Mesenchymal stem cell (in vitro differentiated cells and primary cell): ENCODE measurements around the gene MAGEB3. TPM values are rescaled to one million over a fixed set of nuclear protein-coding genes. Genes with fewer than 3 reads are reported as not detected.

ENCODE experiments used
- DNase-seq: peaks from one replicate; pipeline ENCODE4 v3.0.0-alpha.2; 2013
- H2AFZ ChIP-seq: one replicate; pipeline ENCODE4 v1.6.1; 2013; ENCODE audit warnings: low read depth, mild to moderate bottlenecking, control low read depth, inconsistent platforms, low read length, moderate library complexity
- H2AK5ac ChIP-seq: 2 replicates; pipeline ENCODE4 v1.6.1; 2013; ENCODE audit warnings: low read length, moderate library complexity, mild to moderate bottlenecking, inconsistent platforms; ENCODE audit not compliant: severe bottlenecking
- H2BK120ac ChIP-seq: one replicate; pipeline ENCODE4 v1.6.1; 2013; ENCODE audit warnings: low read depth, mild to moderate bottlenecking, inconsistent platforms, low read length, moderate library complexity
- H2BK12ac ChIP-seq, 2 experiments: one replicate each; pipeline ENCODE4 v1.6.1; 2013; ENCODE audit warnings: inconsistent platforms in 2 of 2, low read length in 2 of 2, mild to moderate bottlenecking in 2 of 2, moderate library complexity in 2 of 2, control low read depth in 1 of 2
- H2BK15ac ChIP-seq: one replicate; pipeline ENCODE4 v1.6.1; 2013; ENCODE audit warnings: mild to moderate bottlenecking, low read depth, inconsistent platforms; ENCODE audit not compliant: poor library complexity, severe bottlenecking
- H2BK5ac ChIP-seq: 2 replicates; pipeline ENCODE4 v1.6.1; 2013; ENCODE audit warnings: low read depth, mild to moderate bottlenecking, low read length, control low read depth, inconsistent platforms; ENCODE audit not compliant: poor library complexity, severe bottlenecking
- H3K14ac ChIP-seq, 2 experiments: one replicate each; pipeline ENCODE4 v1.6.1; 2013; ENCODE audit warnings: inconsistent platforms in 2 of 2, low read length in 2 of 2, control low read depth in 1 of 2, mild to moderate bottlenecking in 1 of 2, moderate library complexity in 1 of 2
- H3K18ac ChIP-seq, 2 experiments: one replicate each; pipeline ENCODE4 v1.6.1; 2013; ENCODE audit warnings: inconsistent platforms in 2 of 2, low read length in 2 of 2, control low read depth in 1 of 2, low read depth in 1 of 2, mild to moderate bottlenecking in 1 of 2
- H3K23ac ChIP-seq, 2 experiments: one replicate each; pipeline ENCODE4 v1.6.1; 2013; ENCODE audit warnings: inconsistent platforms in 2 of 2, low read length in 2 of 2, mild to moderate bottlenecking in 2 of 2, moderate library complexity in 2 of 2, control low read depth in 1 of 2
- H3K27ac ChIP-seq: 2 replicates; pipeline ENCODE4 v1.5.1; 2013; ENCODE audit warnings: mild to moderate bottlenecking, moderate library complexity, low read length, control low read depth, inconsistent platforms; ENCODE audit not compliant: poor library complexity, severe bottlenecking
- H3K27me3 ChIP-seq, 2 experiments: 2 replicates each; pipeline versions ENCODE4 v1.6.1 to v1.7.0; 2013; ENCODE audit warnings: low read length in 2 of 2, mild to moderate bottlenecking in 2 of 2, moderate library complexity in 2 of 2, control low read depth in 1 of 2, inconsistent platforms in 1 of 2; ENCODE audit not compliant: control insufficient read depth in 1 of 2, insufficient read depth in 1 of 2
- H3K36me3 ChIP-seq, 2 experiments: 2 replicates each; pipeline versions ENCODE4 v1.6.1 to v1.7.0; 2013; ENCODE audit warnings: low read length in 2 of 2, control low read depth in 1 of 2, inconsistent platforms in 1 of 2, low read depth in 1 of 2, mild to moderate bottlenecking in 1 of 2; ENCODE audit not compliant: insufficient read depth in 2 of 2, control insufficient read depth in 1 of 2
- H3K4ac ChIP-seq, 2 experiments: one replicate each; pipeline ENCODE4 v1.6.1; 2013; ENCODE audit warnings: inconsistent platforms in 2 of 2, low read length in 2 of 2, mild to moderate bottlenecking in 2 of 2, moderate library complexity in 2 of 2, control low read depth in 1 of 2, low read depth in 1 of 2
- H3K4me1 ChIP-seq: 2 replicates; pipeline ENCODE4 v1.6.1; 2013; ENCODE audit warnings: low read depth, low read length, control low read depth; ENCODE audit not compliant: control insufficient read depth, insufficient read depth
- H3K4me2 ChIP-seq: 2 replicates; pipeline ENCODE4 v1.6.1; 2013; ENCODE audit warnings: low read length, mild to moderate bottlenecking, inconsistent platforms; ENCODE audit not compliant: poor library complexity, severe bottlenecking
- H3K4me3 ChIP-seq, 2 experiments: 2 replicates each; pipeline versions ENCODE4 v1.5.1 to v1.7.0; 2013; ENCODE audit warnings: low read length in 2 of 2, mild to moderate bottlenecking in 2 of 2, control low read depth in 1 of 2, low read depth in 1 of 2; ENCODE audit not compliant: insufficient read depth in 1 of 2
- H3K79me1 ChIP-seq: replicated peaks from 2 replicates; pipeline ENCODE4 v1.6.1; 2013; ENCODE audit warnings: mild to moderate bottlenecking, control low read depth, low read length, inconsistent platforms; ENCODE audit not compliant: poor library complexity, severe bottlenecking
- H3K9ac ChIP-seq: 2 replicates; pipeline ENCODE4 v1.7.0; 2013; ENCODE audit warnings: mild to moderate bottlenecking, low read length, moderate library complexity
- H3K9me3 ChIP-seq: 2 replicates; pipeline ENCODE4 v1.7.0; 2013; ENCODE audit warnings: mild to moderate bottlenecking, low read length; ENCODE audit not compliant: control insufficient read depth
- H4K8ac ChIP-seq: one replicate; pipeline ENCODE4 v1.6.1; 2013; ENCODE audit warnings: inconsistent platforms, mild to moderate bottlenecking, low read length, moderate library complexity
- H4K91ac ChIP-seq: one replicate; pipeline ENCODE4 v1.6.1; 2013; ENCODE audit warnings: mild to moderate bottlenecking, low read length, inconsistent platforms
- WGBS: methylation state at CpG from one replicate; pipeline ENCODE4 v1.1.7; 2013; ENCODE audit warnings: mixed read lengths; 5-methylcytosine and 5-hydroxymethylcytosine counted together
- polyA plus RNA-seq, 2 experiments: library from polyadenylated mRNA; stranded (reverse); fragments of 200-250 nt; gene quantifications; one replicate each; pipeline ENCODE4 v1.2.3, GENCODE V29; 2013

The MAGEB3 gene
- not detected for polyA plus RNA-seq (2013, experiment 1 of 2)
- polyA plus RNA-seq (2013, experiment 2 of 2) = not detected

- H2BK12ac ChIP-seq = no peak within 1 kb of the TSS
- no peak within 1 kb of the TSS for H3K18ac ChIP-seq
- no peak within 1 kb of the TSS for H2BK15ac ChIP-seq
- H3K27ac ChIP-seq = no peak within 1 kb of the TSS
- no peaks in the 10 kb centered on the region for H3K79me1 ChIP-seq
- no peak for DNase-seq
- H2AK5ac ChIP-seq = no peak within 1 kb of the TSS
- H2AFZ ChIP-seq = no peak within 1 kb of the TSS
- WGBS = 40% methylated on average over 2 of the region's 4 CpGs
- H2BK120ac ChIP-seq = no peak within 1 kb of the TSS
- H3K4ac ChIP-seq = no peak within 1 kb of the TSS
- H3K27me3 ChIP-seq = peaks cover 0 to 27% of the 10 kb centered on the region in 2 experiments
- H3K9me3 ChIP-seq = no peaks in the 10 kb centered on the region
- H2BK5ac ChIP-seq = no peak within 1 kb of the TSS
- no peaks in the 10 kb centered on the region for H3K4me1 ChIP-seq
- H3K14ac ChIP-seq = no peak within 1 kb of the TSS
- H4K8ac ChIP-seq = no peak within 1 kb of the TSS
- no peaks in the 10 kb centered on the region for H3K36me3 ChIP-seq
- no peak within 1 kb of the TSS for H3K4me3 ChIP-seq
- no peak within 1 kb of the TSS for H3K9ac ChIP-seq
- H3K23ac ChIP-seq = no peak within 1 kb of the TSS
- no peak within 1 kb of the TSS for H3K4me2 ChIP-seq
- no peak within 1 kb of the TSS for H4K91ac ChIP-seq
Observed at GRCh38 chrX:30230395-30230794, at the start of gene MAGEB3. Gene MAGEB3, plus strand, starts transcription at chrX:30230657. Its CDS starts 5,268 bp downstream, at chrX:30235925.

DNA sequence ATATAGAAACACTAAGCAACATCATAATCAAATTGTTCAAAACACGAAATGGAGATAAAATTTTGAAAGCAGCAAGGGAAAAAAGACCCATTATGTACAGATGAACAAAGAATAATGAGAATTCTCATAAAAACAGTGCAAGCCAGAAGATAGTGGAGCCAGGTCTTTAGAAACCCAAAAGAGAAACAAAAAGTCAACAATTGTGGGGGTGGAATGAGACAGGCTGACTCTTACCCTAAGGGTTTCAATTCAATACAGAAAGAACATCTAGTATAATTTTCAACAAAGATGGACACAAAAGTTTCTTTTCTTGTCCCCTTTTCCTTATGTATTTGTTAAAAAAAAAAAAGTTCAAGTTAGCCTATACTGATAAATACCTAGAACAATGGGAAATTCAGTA is 49.1 kb upstream of the MAGEB3 start:
- no peak overlapping the region for H2BK120ac ChIP-seq
- H4K91ac ChIP-seq = no peak overlapping the region
- H3K4ac ChIP-seq = no peak overlapping the region
- H2BK5ac ChIP-seq = no peak overlapping the region
- no peak overlapping the region for H3K14ac ChIP-seq
- H3K4me2 ChIP-seq = no peak overlapping the region
- H3K9ac ChIP-seq = no peak overlapping the region
- H3K36me3 ChIP-seq = no peaks in the 10 kb centered on the region
- no peak overlapping the region for H3K23ac ChIP-seq
- H2AK5ac ChIP-seq = no peak overlapping the region
- no peak overlapping the region for H3K4me3 ChIP-seq
- H3K9me3 ChIP-seq = no peaks in the 10 kb centered on the region
- no CpG with 5 or more reads among the region's 1 CpG for WGBS
- no peaks in the 10 kb centered on the region for H3K79me1 ChIP-seq
- H3K27ac ChIP-seq = no peak overlapping the region
- H3K27me3 ChIP-seq = peaks cover 0 to 14% of the 10 kb centered on the region in 2 experiments
- no peak overlapping the region for H2BK15ac ChIP-seq
- H3K18ac ChIP-seq = no peak overlapping the region
- H2BK12ac ChIP-seq = no peak overlapping the region
- no peaks in the 10 kb centered on the region for H3K4me1 ChIP-seq
- H2AFZ ChIP-seq = no peak overlapping the region
- DNase-seq = no peak
- no peak overlapping the region for H4K8ac ChIP-seq

DNA sequence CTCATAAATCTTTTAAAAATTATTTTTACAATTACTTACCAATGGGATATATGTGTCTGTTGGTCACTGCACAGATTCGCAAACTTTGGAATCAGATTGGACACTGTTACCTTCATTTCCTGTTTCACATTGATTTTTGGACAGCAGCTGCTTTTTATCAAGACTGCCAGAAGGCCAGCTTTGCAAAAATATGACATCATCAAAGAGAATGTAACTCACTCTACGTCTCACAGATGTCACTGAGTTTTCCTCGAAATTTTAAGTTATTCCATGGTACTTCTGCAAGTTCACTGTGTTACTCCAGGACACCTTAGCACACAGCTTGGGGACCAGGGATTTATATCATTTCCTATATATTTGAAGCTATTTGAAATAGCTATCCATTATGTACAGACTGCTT is 46.9 kb upstream of the MAGEB3 start:
- Histone ChIP-seq H2BK15ac (no peak overlapping the region), H4K91ac (no peak overlapping the region), H4K8ac (no peak overlapping the region), H3K4me2 (no peak overlapping the region), H3K79me1 (no peaks in the 10 kb centered on the region), H2BK120ac (no peak overlapping the region), H2BK5ac (no peak overlapping the region), H2AFZ (no peak overlapping the region), H3K9ac (no peak overlapping the region), H2AK5ac (no peak overlapping the region), H2BK12ac (no peak overlapping the region), H3K4me3 (no peak overlapping the region), H3K27ac (no peak overlapping the region), H3K4me1 (no peaks in the 10 kb centered on the region), H3K9me3 (no peaks in the 10 kb centered on the region), H3K4ac (no peak overlapping the region), H3K27me3 (peaks cover 0 to 14% of the 10 kb centered on the region in 2 experiments), H3K36me3 (no peaks in the 10 kb centered on the region), H3K18ac (no peak overlapping the region), H3K14ac (no peak overlapping the region), H3K23ac (no peak overlapping the region)
- peak; percentile 6 for DNase-seq
- WGBS = 53% methylated on average over 1 of the region's 3 CpGs

DNA sequence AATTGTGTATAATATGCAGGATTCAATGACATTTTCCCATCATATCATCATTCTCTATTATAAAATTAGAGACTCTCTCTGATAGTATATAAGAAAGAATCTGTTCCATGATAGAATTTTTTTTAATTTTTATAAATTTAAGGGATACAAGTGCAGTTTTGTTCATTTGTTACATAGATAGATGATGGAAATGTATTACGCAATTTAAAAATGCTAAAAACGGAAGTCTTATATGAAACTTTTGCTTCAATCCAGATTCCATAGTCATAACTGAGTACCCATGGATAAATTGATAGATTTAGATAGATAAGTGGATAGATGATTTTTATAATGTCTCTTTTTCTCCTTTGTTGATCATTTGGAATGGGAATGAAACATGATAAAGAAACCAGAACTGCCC is 40.0 kb upstream of the MAGEB3 start:
- Histone ChIP-seq H3K23ac (no peak overlapping the region), H4K8ac (no peak overlapping the region), H3K4me3 (no peak overlapping the region), H2BK120ac (no peak overlapping the region), H3K9ac (no peak overlapping the region), H2BK12ac (no peak overlapping the region), H3K36me3 (no peaks in the 10 kb centered on the region), H3K4me1 (no peaks in the 10 kb centered on the region), H3K9me3 (no peaks in the 10 kb centered on the region), H2BK5ac (no peak overlapping the region), H2BK15ac (no peak overlapping the region), H3K4ac (no peak overlapping the region), H3K4me2 (no peak overlapping the region), H4K91ac (no peak overlapping the region), H2AK5ac (no peak overlapping the region), H3K14ac (no peak overlapping the region), H2AFZ (no peak overlapping the region), H3K18ac (no peak overlapping the region), H3K27ac (no peak overlapping the region), H3K27me3 (peaks cover 0 to 30% of the 10 kb centered on the region in 2 experiments), H3K79me1 (no peaks in the 10 kb centered on the region)
- no CpG with 5 or more reads among the region's 2 CpGs for WGBS
- DNase-seq = no peak
